SK-N-MC (cell line): ENCODE measurements around the gene ELMO2.

Source experiments
- EZH2 ChIP-seq: fragments of 200-600 bp; sonication (generic); IDR thresholded peaks from one replicate; pipeline ENCODE4 v1.6.1; 2017; ENCODE audit warnings: antibody characterized with exemption
- POLR2AphosphoS5 ChIP-seq: IDR thresholded peaks from 2 replicates; pipeline ENCODE4 v1.6.1; 2012; ENCODE audit warnings: mild to moderate bottlenecking, low read depth, low read length, borderline replicate concordance

DNA sequence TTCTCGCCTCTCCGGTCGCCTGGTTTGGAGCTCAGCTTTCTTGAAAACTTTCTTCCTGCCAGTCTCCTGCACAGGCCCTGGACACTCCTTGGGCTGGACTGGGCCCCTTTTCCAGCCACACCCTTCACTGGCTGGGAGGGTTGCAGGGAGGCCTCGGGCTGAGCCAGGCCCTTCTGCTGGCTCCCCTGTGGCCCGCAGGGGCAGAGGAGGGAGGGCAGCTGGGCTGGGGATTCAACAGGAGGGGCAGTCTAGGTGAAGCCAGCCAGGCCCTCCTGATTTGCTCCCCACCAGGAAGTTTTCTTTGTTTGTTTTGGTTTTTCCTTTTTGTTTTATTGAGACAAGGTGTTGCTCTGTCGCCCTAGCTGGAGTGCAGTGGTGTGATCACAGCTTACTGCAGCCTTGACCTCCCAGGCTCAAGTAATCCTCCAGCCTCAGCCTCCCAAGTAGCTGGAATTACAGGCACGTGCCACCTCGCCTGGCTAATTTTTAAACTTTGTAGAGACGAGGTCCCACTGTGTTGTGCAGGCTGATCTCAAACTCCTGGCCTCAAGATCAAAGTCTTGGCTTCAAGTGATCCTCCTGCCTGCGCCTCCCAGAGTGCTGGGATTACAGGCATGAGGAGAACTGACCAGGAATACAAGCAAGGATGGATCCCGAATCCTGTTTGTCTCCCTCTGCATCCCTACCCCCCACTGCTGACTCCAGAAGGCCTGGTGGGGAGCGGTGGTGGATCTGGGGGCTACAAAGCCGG lies 74.6 kb downstream of the ELMO2 start:
- TF ChIP-seq POLR2AphosphoS5 (no peak), EZH2 (no peak)
